H9 (cell line): Measurements from ENCODE around the gene GSTA5. TPM values are rescaled to one million over a fixed set of nuclear protein-coding genes. Genes with fewer than 3 reads are reported as not detected.
A peak's percentile ranks its signal among the peaks of the same experiment; 100 is the strongest.
"Not testable (repeated sequence)": the region's sequence is repeated elsewhere in the genome, so short reads cannot be mapped to it uniquely, and the experiment has no call there.

Experiments used
- DNase-seq: peaks from one replicate; pipeline ENCODE4 v3.0.0-alpha.2; 2017
- H2AFZ ChIP-seq: one replicate; pipeline ENCODE4 v1.6.1; 2013; ENCODE audit warnings: mild to moderate bottlenecking, low read length, control low read depth, moderate library complexity
- H2AK5ac ChIP-seq: 2 replicates; pipeline ENCODE4 v1.6.1; 2013; ENCODE audit warnings: low read length, control low read depth, mixed read lengths; ENCODE audit not compliant: insufficient read length
- H2BK120ac ChIP-seq: one replicate; pipeline ENCODE4 v1.6.1; 2013; ENCODE audit warnings: low read depth, mild to moderate bottlenecking, low read length, control low read depth, inconsistent platforms; ENCODE audit not compliant: poor library complexity, severe bottlenecking
- H2BK12ac ChIP-seq: 2 replicates; pipeline ENCODE4 v1.6.1; 2013; ENCODE audit warnings: low read length, control low read depth, mixed read lengths, low read depth; ENCODE audit not compliant: insufficient read length
- H2BK15ac ChIP-seq: 2 replicates; pipeline ENCODE4 v1.6.1; 2013; ENCODE audit warnings: low read depth, low read length, control low read depth
- H2BK20ac ChIP-seq: one replicate; pipeline ENCODE4 v1.6.1; 2013; ENCODE audit warnings: low read depth, mild to moderate bottlenecking, low read length, control low read depth, inconsistent platforms; ENCODE audit not compliant: poor library complexity, severe bottlenecking
- H2BK5ac ChIP-seq: 2 replicates; pipeline ENCODE4 v1.6.1; 2013; ENCODE audit warnings: low read length, control low read depth, mixed read lengths; ENCODE audit not compliant: insufficient read length
- H3K14ac ChIP-seq: 2 replicates; pipeline ENCODE4 v1.6.1; 2013; ENCODE audit warnings: low read length, control low read depth; ENCODE audit not compliant: insufficient read depth
- H3K18ac ChIP-seq: 2 replicates; pipeline ENCODE4 v1.6.1; 2013; ENCODE audit warnings: low read depth, mild to moderate bottlenecking, mixed read lengths, low read length, control low read depth; ENCODE audit not compliant: insufficient read length
- H3K23ac ChIP-seq: 2 replicates; pipeline ENCODE4 v1.6.1; 2013; ENCODE audit warnings: low read length, control low read depth, mixed read lengths, low read depth; ENCODE audit not compliant: insufficient read length
- H3K23me2 ChIP-seq: 2 replicates; pipeline ENCODE4 v1.6.1; 2013; ENCODE audit warnings: low read depth, mild to moderate bottlenecking, mixed read lengths, low read length, control low read depth; ENCODE audit not compliant: insufficient read length, poor library complexity, severe bottlenecking
- H3K27ac ChIP-seq: 2 replicates; pipeline ENCODE4 v1.5.1; 2013; ENCODE audit warnings: low read length, control low read depth, mixed read lengths, low read depth; ENCODE audit not compliant: insufficient read length
- H3K27me3 ChIP-seq: 2 replicates; pipeline ENCODE4 v1.6.1; 2013; ENCODE audit warnings: low read length, control low read depth, inconsistent platforms; ENCODE audit not compliant: insufficient read depth
- H3K4ac ChIP-seq: 2 replicates; pipeline ENCODE4 v1.6.1; 2013; ENCODE audit warnings: low read depth, mild to moderate bottlenecking, control low read depth, inconsistent platforms, low read length, moderate library complexity
- H3K4me1 ChIP-seq: 2 replicates; pipeline ENCODE4 v1.6.1; 2013; ENCODE audit warnings: low read length, control low read depth, inconsistent platforms; ENCODE audit not compliant: insufficient read depth
- H3K4me2 ChIP-seq: 2 replicates; pipeline ENCODE4 v1.6.1; 2013; ENCODE audit warnings: low read length, control low read depth, mixed read lengths; ENCODE audit not compliant: insufficient read length, insufficient read depth
- H3K56ac ChIP-seq: 2 replicates; pipeline ENCODE4 v1.6.1; 2013; ENCODE audit warnings: low read depth, mild to moderate bottlenecking, mixed read lengths, low read length, control low read depth; ENCODE audit not compliant: insufficient read length
- H3K79me1 ChIP-seq: 2 replicates; pipeline ENCODE4 v1.6.1; 2013; ENCODE audit warnings: low read depth, mild to moderate bottlenecking, moderate library complexity, low read length, control low read depth, inconsistent platforms; ENCODE audit not compliant: insufficient read depth, poor library complexity, severe bottlenecking
- H3K79me2 ChIP-seq: 2 replicates; pipeline ENCODE4 v1.6.1; 2013; ENCODE audit warnings: low read length, control low read depth, inconsistent platforms; ENCODE audit not compliant: insufficient read depth
- H3K9ac ChIP-seq: 2 replicates; pipeline ENCODE4 v1.6.1; 2013; ENCODE audit warnings: low read length, control low read depth, mixed read lengths; ENCODE audit not compliant: insufficient read length; ENCODE audit errors: extremely low read depth
- H3K9me3 ChIP-seq: one replicate; pipeline ENCODE4 v1.6.1; 2013; ENCODE audit warnings: low read depth, low read length, inconsistent platforms; ENCODE audit not compliant: control insufficient read depth
- H3T11ph ChIP-seq: one replicate; pipeline ENCODE4 v1.6.1; 2013; ENCODE audit warnings: mild to moderate bottlenecking, low read length, control low read depth, inconsistent platforms
- H4K20me1 ChIP-seq: one replicate; pipeline ENCODE4 v1.6.1; 2013; ENCODE audit not compliant: control insufficient read depth, insufficient read length, insufficient read depth
- H4K5ac ChIP-seq: 2 replicates; pipeline ENCODE4 v1.6.1; 2013; ENCODE audit warnings: low read depth, mild to moderate bottlenecking, mixed read lengths, low read length, control low read depth; ENCODE audit not compliant: insufficient read length
- H4K8ac ChIP-seq: replicated peaks from 2 replicates; pipeline ENCODE4 v1.6.1; 2013; ENCODE audit warnings: low read length, control low read depth, mixed read lengths, low read depth; ENCODE audit not compliant: insufficient read length
- H4K91ac ChIP-seq: 2 replicates; pipeline ENCODE4 v1.6.1; 2013; ENCODE audit warnings: low read depth, mild to moderate bottlenecking, moderate library complexity, mixed read lengths, low read length, control low read depth; ENCODE audit not compliant: insufficient read length
- H3K27ac Mint-ChIP-seq, 3 experiments: 2 replicates in 2 of 3; 3 replicates in 1 of 3; pipeline ENCODE4 v1.8.0; 2020 to 2021; ENCODE audit warnings: mixed read lengths in 3 of 3, mild to moderate bottlenecking in 1 of 3, moderate library complexity in 1 of 3
- H3K27me3 Mint-ChIP-seq: 2 replicates; pipeline ENCODE4 v1.8.0; 2021; ENCODE audit warnings: low read depth, mild to moderate bottlenecking, moderate library complexity, mixed read lengths
- H3K36me3 Mint-ChIP-seq, 3 experiments: 2 replicates in 2 of 3; 3 replicates in 1 of 3; pipeline ENCODE4 v1.8.0; 2020 to 2021; ENCODE audit warnings: low read depth in 3 of 3, mixed read lengths in 3 of 3; ENCODE audit not compliant: insufficient read depth in 1 of 3
- H3K4me1 Mint-ChIP-seq, 2 experiments: 2 replicates each; pipeline ENCODE4 v1.8.0; 2020; ENCODE audit warnings: mixed read lengths in 2 of 2
- H3K4me3 Mint-ChIP-seq, 2 experiments: 2 replicates in 1 of 2; 3 replicates in 1 of 2; pipeline ENCODE4 v1.8.0; 2020 to 2021; ENCODE audit warnings: mild to moderate bottlenecking in 2 of 2, mixed read lengths in 2 of 2, moderate library complexity in 1 of 2
- H3K9me3 Mint-ChIP-seq, 2 experiments: 2 replicates in 1 of 2; 3 replicates in 1 of 2; pipeline ENCODE4 v1.8.0; 2020; ENCODE audit warnings: mild to moderate bottlenecking in 2 of 2, mixed read lengths in 2 of 2, moderate library complexity in 1 of 2
- WGBS: extraction: QIAGEN DNeasy Blood & Tissue Kit; methylation state at CpG from one replicate; pipeline ENCODE4 v1.1.7; 2013; ENCODE audit warnings: missing lambda C conversion rate, low lambda C conversion rate, mixed read lengths; ENCODE audit not compliant: insufficient read length; ENCODE audit errors: extremely low coverage; 5-methylcytosine and 5-hydroxymethylcytosine counted together
- total RNA-seq: library from RNA; stranded (reverse); gene quantifications from 2 replicates; pipeline ENCODE4 v1.2.1, GENCODE V29; 2021

Gene GSTA5
- total RNA-seq, 1 experiment from 2014 or later = not detected

GRCh38 chr6:52868899-52869298, 28.3 kb upstream of the GSTA5 start:
- not testable (repeated sequence) for H2AK5ac ChIP-seq, H2BK12ac ChIP-seq, H4K5ac ChIP-seq, H3K4me3 Mint-ChIP-seq, H3K79me2 ChIP-seq, H3K56ac ChIP-seq, H3K27me3 Mint-ChIP-seq, H3K9ac ChIP-seq, H3K4me1 ChIP-seq, H2BK5ac ChIP-seq, H3T11ph ChIP-seq, H3K36me3 Mint-ChIP-seq, H3K14ac ChIP-seq, H3K79me1 ChIP-seq, H3K4me2 ChIP-seq, H2AFZ ChIP-seq, H3K18ac ChIP-seq, H4K8ac ChIP-seq, H3K23me2 ChIP-seq, H3K27ac Mint-ChIP-seq, H4K91ac ChIP-seq, H3K9me3 ChIP-seq, H3K4ac ChIP-seq, H4K20me1 ChIP-seq, H3K27me3 ChIP-seq, H3K27ac ChIP-seq, H3K9me3 Mint-ChIP-seq, H2BK20ac ChIP-seq, H3K23ac ChIP-seq, H2BK120ac ChIP-seq, H2BK15ac ChIP-seq
- no CpG with 5 or more reads among the region's 5 CpGs for whole genome bisulfite sequencing
- peak; percentile 43 for DNase-seq
- H3K4me1 Mint-ChIP-seq = peaks cover 11 to 14% of the 10 kb centered on the region in 2 experiments
